ENCODE results near the gene GORASP2. TPM values are rescaled to one million over a fixed set of nuclear protein-coding genes. Genes with fewer than 3 reads are reported as not detected.
"Not testable (repeated sequence)": the region's sequence is repeated elsewhere in the genome, so short reads cannot be mapped to it uniquely, and the experiment has no call there.

Gene GORASP2
- 57.1 TPM for total RNA-seq
- long read RNA-seq, transcript GORASP2-201 (10 exons, 3,173 nt), result major isoform, 27 of 40 reads
- long read RNA-seq, partial matches to known transcripts, result 10 of 40 reads
- long read RNA-seq, other reads (novel, unspliced or antisense), result 2 of 40 reads

DNA sequence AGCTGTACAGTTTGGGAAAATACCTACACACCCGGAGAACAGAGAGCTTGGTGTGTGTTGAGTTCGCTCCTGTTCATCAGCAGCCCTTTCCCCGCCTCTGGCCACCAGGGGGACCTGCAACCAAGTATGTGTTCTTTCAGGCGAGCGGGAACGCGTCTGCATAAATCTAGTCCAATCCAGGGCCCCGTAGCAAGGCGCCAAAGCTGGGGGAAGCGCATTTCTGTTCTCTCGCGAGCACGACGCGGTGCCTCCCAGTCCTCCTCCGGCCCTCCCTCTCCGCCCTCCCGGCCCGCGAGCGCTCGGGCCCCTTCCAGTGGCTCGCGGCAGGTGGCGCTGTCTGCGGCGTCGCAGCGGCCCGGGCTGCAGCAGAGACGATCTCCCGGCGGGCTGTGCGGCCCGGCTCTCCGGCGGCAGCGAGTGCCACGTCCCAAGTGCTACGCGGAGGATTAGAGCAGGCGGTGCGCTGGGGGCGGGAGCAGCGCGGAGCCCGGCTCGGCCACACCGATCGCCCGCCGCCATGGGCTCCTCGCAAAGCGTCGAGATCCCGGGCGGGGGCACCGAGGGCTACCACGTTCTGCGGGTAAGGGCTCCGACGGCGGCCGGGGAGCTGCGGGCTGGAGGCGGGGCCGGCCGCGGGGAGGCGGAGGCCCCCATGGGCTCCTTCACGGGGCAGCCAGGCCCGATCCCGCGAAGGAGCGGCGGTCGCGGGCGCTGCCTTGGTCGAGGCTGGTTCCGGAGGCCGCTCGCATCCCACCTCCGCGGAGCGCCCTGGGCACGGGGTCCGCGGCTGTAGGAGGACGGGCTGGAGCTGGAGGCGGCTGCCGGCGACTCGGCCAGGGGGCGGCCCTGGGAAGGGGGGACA lies at the start of gene GORASP2:
Gene GORASP2 (plus strand): TSS at position 430 of the 862 bp plus-strand sequence. CDS start 88 bp downstream, at position 518.
- intact Hi-C loops (cut with DNase I), result loop anchor here (1.0 kb wide), 1 partner anchor 232 kb away; no protein-coding TSS in a partner anchor
- ATAC-seq (peak; percentile 98), DNase-seq (ENCODE audit: missing footprints) (peak; percentile 99)

- DNase-seq (ENCODE audit: missing footprints) (no peak), ATAC-seq (no peak)
- intact Hi-C loops (cut with DNase I), result no loop called here
These were observed 47.2 kb upstream of the GORASP2 start for GRCh38 chr2:170881840-170882239.

GRCh38 chr2:170882758-170883157 lies 46.3 kb upstream of the GORASP2 start:
- intact Hi-C loops (cut with DNase I), result no loop called here
- DNase-seq (ENCODE audit: missing footprints), result no peak
- no peak for ATAC-seq

DNA sequence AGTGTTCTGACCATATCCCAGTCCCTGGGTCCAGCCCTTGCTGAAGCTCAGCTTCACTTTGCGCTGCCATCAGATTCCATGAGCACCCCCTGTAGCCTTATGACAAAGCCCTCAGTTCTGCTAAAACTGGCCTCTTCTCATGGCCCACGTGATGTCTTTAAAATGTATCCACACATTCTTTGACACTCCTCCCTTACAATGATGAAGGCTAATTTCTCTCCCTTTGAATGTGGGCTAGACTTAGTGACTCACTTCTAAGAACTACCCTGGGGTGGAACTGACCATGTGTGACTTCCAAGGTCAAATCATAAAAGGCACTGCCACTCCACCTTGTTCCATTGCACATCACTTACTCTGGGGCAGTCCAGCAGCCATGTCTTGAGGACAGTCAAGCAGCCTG lies 45.4 kb upstream of the GORASP2 start:
- no peak for DNase-seq (ENCODE audit: missing footprints)
- intact Hi-C loops (cut with DNase I), result no loop called here
- no peak for ATAC-seq

DNA sequence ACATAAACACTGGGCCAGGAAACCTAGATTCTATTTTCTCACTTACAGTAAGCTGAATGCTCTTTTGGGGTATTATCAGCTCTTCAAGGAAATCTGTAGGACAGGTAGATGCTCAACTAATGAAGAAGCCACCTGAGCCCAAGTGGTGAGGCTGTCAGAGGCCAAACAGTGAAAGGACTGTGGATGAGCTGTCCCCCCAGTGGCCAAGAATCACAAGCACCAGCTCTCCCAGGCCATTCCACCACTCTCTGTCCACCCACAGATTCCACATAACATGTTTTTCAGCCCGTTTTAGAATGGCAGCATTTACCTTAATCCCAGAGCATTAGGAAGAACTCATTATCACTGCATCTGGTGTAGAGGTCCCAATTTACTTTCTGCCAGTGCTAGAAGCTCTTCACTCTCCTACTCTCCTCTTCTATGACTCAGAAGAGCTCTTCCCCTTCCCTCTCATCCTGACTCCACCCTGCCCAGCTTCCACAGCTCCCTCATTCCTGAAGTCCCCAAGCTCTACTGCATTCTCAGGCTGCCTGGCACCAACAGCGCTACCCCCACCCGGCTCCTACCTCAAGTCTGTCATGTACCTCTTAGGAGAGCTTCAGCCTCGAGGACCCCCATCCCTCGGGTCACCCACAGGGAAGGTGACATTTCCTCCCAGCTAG lies 43.8 kb upstream of the GORASP2 start:
- intact Hi-C loops (cut with DNase I), result no loop called here
- DNase-seq (ENCODE audit: missing footprints) (no peak), ATAC-seq (no peak)

DNA sequence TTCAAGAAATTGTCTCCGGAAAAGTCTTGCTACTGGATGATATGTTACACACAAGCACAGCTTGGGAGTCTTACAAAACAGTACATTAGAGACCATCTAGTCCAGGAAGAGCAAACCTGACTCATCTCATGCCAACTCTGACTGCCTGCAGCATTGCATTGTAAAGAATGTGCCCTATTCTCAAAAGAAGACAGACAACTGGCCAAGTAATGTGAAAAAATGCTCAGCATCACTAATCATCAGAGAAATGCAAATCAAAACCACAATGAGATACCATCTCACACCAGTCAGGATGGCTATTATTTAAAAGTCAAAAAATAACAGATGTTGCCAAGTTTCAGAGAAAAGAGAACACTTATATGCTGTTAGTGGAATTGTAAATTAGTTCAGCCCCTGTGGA lies 42.7 kb upstream of the GORASP2 start:
- no peak for ATAC-seq
- intact Hi-C loops (cut with DNase I), result no loop called here
- DNase-seq (ENCODE audit: missing footprints), result no peak

DNA sequence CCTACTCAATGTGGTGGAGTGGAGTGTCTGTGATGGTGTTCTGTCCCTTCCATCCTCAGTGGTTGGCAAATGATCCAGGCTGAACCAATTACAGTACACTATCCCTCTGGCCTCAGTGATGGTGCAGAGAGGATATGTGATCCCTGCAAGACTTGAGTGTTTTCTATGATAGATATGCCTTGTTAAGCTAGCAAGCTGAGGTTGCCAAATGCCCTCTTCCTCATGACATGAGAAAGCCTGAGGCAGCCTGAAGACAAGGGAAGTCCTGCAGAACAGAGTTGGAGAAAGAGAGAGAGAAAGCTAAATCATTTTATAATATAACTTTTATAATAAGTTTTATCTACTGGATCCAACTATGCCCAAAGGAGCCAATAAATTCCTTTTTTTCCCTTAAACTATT lies 41.6 kb upstream of the GORASP2 start:
- no peak for DNase-seq (ENCODE audit: missing footprints)
- intact Hi-C loops (cut with DNase I), result no loop called here
- no peak for ATAC-seq

GRCh38 chr2:170887896-170888295 lies 41.2 kb upstream of the GORASP2 start:
- ATAC-seq (no peak), DNase-seq (ENCODE audit: missing footprints) (no peak)
- intact Hi-C loops (cut with DNase I), result no loop called here

DNA sequence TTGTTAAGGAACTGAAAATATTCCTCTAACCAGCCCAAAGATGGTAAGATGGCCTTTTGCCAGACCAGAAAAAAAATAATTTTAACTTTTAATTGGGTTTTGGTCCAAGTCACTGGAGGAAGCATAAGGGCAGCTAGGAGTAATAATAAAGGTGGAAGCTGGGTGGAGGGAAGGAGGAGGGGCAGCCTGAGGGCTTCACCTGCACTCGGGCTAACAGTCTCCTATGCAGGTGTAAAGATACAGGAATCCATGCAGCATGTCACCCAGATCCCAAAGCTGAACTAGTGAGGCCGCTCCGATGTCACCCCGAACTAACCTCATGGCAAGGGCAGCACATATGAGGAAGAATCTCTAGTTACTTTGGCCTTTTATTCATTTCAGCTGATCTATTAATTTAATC lies 37.2 kb upstream of the GORASP2 start:
- intact Hi-C loops (cut with DNase I), result no loop called here
- no peak for DNase-seq (ENCODE audit: missing footprints)
- ATAC-seq, result no peak

GRCh38 chr2:170892391-170892951 lies 36.6 kb upstream of the GORASP2 start:
- no peak for ATAC-seq
- no peak for DNase-seq (ENCODE audit: missing footprints)
- intact Hi-C loops (cut with DNase I), result no loop called here

DNA sequence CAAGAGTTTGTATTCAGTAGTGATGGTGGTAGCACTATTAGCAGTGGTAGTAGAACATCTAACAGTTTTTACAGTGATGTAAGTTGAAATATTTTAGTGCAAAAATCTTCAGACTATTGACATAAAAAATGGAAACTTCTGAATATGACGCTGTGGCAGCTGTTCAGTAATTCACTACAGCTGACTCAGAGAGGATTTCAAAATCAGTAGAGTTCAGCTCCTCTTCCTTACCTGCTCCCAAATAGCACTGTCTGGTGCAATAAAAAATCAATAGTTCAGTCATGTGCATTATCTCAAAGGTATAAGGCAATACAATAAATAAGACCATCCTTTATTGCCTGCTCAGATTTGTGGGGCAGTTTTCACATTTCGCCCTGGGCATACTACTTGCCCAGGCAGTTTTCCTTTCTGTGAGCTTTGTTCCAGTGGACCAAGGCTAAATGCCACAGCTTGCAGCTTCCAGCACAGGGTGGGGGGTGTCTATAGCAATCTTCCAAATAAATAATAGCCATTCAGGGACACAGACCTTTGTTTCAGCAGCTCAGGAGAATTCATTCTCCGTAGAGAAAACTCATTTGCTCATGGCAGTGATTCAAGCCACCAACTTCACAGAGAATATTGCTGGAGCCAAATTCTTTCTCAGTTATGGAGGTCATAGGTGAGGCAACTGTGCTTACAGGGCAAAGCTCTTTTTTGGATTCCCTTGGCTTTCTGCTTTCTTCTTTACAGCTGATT lies 33.9 kb upstream of the GORASP2 start:
- intact Hi-C loops (cut with DNase I), result no loop called here
- ATAC-seq (no peak), DNase-seq (ENCODE audit: missing footprints) (no peak)

- intact Hi-C loops (cut with DNase I), result no loop called here
- DNase-seq (ENCODE audit: missing footprints) (no peak), ATAC-seq (no peak)
These were observed 32.4 kb upstream of the GORASP2 start for GRCh38 chr2:170896622-170897021.

DNA sequence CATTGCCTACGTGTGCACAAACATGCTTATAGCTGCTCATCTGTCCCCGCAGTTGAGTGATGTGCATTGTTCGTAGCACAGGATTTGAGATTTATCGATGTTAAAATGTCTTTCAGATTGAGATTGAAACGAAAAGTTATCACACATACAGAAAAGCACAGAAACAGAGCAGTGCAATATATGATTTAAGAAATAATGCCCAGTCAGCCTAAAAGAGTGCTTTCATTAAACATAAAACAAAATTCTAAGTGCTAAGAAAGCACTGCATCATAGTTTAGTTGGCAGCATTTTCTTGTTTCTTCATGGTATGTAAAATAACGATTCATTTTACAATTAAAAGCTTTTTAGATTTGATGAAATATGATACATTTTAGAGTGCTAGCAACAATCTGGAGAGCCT lies 31.9 kb upstream of the GORASP2 start:
- no peak for ATAC-seq
- no peak for DNase-seq (ENCODE audit: missing footprints)
- intact Hi-C loops (cut with DNase I), result no loop called here

GRCh38 chr2:170905864-170906263 lies 23.2 kb upstream of the GORASP2 start:
- no peak for DNase-seq (ENCODE audit: missing footprints)
- intact Hi-C loops (cut with DNase I), result no loop called here
- no peak for ATAC-seq

GRCh38 chr2:170911314-170911889 lies 17.7 kb upstream of the GORASP2 start:
- intact Hi-C loops (cut with DNase I), result no loop called here

GRCh38 chr2:170914994-170915666 lies 13.9 kb upstream of the GORASP2 start:
- DNase-seq (ENCODE audit: missing footprints); intact Hi-C loops (cut with DNase I); ATAC-seq: not testable (repeated sequence)

More at GRCh38 chr2:170911314-170911889, 17.7 kb upstream of the GORASP2 start:
- DNase-seq (ENCODE audit: missing footprints), result no peak
- no peak for ATAC-seq

GRCh38 chr2:170917219-170917913 lies 11.7 kb upstream of the GORASP2 start:
- no peak for DNase-seq (ENCODE audit: missing footprints)
- no peak for ATAC-seq
- intact Hi-C loops (cut with DNase I), result no loop called here

DNA sequence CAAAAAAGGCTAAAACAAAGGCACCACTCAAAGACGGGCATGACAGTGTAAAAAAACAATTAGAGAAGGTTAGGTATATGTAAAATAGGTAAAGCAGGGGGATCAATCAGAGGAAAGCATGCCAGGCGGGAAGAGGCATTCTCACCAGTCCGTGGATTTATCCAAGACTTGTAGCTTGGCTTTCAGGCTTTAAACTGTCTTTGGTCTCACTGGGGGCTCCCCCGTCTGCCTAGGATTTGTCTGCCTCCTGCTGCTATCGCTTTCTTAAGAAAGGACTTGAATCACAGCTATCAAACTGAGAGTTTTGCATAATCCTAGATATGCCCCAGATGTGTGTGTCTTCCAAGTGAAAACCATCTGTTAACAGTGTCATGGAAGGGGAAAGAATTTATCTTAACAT lies 11.1 kb upstream of the GORASP2 start:
- ATAC-seq (no peak), DNase-seq (ENCODE audit: missing footprints) (no peak)
- intact Hi-C loops (cut with DNase I), result no loop called here

Data from Right ventricle myocardium inferior (tissue), 1 donor.